ENCODE results near the gene TINAGL1. TPM values are rescaled to one million over a fixed set of nuclear protein-coding genes. Genes with fewer than 3 reads are reported as not detected.

Gene TINAGL1
- total RNA-seq, 2 donors from 2014 or later: not detected

DNA sequence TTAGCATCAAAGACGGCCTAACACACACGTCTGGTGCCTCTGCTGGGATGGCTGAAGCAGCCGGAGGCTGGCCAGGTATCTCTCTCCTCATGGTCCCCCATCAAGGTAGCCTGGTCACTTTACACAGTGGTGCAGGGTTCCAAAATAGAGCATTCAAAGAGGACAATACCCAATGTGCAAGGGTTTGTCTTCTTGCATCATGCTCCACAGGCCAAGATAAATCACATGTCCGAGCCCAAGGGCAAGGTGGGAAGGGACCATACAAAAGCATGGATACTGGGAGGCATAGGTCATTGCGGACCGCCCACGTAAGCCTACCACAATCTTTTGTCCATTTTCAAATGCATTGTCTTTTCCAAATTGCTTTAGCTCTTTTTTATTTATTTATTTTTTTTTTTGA lies 23.8 kb upstream of the TINAGL1 start:
- Mint-ChIP-seq H3K36me3 (no peaks in the 10 kb centered on the region), H3K9me3 (no peaks in the 10 kb centered on the region), H3K27me3 (peaks cover 12 to 48% of the 10 kb centered on the region in 2 donors), H3K4me3 (no peak overlapping the region), H3K4me1 (ENCODE audit: low read depth in 2 of 2) (peaks cover 3 to 6% of the 10 kb centered on the region in 2 donors), H3K27ac (no peak overlapping the region)
- ATAC-seq: no peak
- no peak for DNase-seq (ENCODE audit: low spot score)

DNA sequence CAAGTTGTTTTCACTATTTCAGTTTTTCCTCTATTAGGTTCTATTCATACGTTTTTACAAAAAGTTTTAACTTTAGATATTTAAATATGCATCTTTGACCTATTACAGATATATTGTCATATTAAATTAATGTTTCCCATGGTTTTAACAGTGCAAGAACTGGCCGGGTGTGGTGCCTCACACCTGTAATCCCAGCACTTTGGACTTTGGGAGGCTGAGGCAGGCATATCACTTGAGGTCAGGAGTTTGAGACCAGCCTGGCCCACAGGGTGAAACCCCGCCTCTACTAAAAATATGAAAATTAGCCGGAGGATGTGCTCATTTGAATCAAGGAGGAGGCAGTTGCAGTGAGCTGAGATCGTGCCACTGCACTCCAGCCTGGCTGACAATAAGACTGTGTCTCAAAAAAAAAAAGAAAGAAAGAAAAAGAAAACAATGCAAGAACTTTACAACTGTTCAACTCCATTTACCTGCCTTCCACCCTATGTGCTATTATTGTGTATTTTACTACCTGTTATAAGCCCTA lies 19.8 kb upstream of the TINAGL1 start:
- Mint-ChIP-seq H3K36me3 (peaks cover 8% of the 10 kb centered on the region), H3K9me3 (no peaks in the 10 kb centered on the region), H3K4me1 (ENCODE audit: low read depth in 2 of 2) (no peaks in the 10 kb centered on the region), H3K4me3 (no peak overlapping the region), H3K27me3 (peaks cover 26 to 64% of the 10 kb centered on the region in 2 donors), H3K27ac (no peak overlapping the region)
- DNase-seq (ENCODE audit: low spot score) (no peak), ATAC-seq (no peak)

DNA sequence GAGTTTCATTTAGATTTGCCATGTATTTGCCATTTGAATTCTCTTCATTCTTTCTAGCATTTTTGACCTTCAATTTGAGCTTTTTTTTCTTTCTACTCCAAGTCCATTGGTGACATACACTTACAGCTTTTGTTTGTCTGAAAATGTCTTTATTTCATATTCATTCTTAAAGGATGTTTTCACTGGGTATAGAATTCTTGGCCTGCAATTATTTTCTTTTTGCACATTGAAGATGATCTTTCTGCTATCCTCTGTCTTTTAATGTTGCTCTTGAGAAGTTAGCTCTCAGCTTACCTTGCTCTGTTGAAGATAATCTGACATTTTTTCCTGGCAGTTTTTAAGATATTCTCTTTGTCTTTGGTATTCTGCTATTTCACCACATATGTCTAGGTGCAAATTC lies 16.6 kb upstream of the TINAGL1 start:
- no peaks in the 10 kb centered on the region for H3K9me3 Mint-ChIP-seq
- no peak overlapping the region for H3K4me3 Mint-ChIP-seq
- ATAC-seq (no peak), DNase-seq (ENCODE audit: low spot score) (no peak)
- no peak overlapping the region for H3K27ac Mint-ChIP-seq
- peaks cover 30 to 56% of the 10 kb centered on the region in 2 donors for H3K27me3 Mint-ChIP-seq
- H3K4me1 Mint-ChIP-seq (ENCODE audit: low read depth in 2 of 2): no peaks in the 10 kb centered on the region
- H3K36me3 Mint-ChIP-seq: peaks cover 8% of the 10 kb centered on the region

DNA sequence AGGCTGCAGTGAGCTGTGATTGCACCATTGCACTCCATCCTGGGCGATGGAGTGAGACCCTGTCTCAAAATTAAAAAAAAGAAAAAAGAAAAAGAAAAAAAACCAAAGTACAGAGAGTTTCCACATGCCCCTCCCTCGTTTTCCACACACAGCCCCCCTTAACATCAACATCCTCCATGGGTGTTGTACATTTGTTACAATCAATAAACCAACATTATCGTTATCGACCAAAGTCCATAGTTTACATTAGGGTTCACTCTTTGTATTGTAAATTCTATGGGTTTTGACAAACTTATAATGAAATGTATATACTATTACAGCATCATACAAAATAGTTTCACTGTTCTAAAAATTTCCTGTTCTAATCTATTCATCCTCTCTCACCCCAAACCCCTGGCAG lies 15.9 kb upstream of the TINAGL1 start:
- H3K27me3 Mint-ChIP-seq: peaks cover 30 to 56% of the 10 kb centered on the region in 2 donors

DNA sequence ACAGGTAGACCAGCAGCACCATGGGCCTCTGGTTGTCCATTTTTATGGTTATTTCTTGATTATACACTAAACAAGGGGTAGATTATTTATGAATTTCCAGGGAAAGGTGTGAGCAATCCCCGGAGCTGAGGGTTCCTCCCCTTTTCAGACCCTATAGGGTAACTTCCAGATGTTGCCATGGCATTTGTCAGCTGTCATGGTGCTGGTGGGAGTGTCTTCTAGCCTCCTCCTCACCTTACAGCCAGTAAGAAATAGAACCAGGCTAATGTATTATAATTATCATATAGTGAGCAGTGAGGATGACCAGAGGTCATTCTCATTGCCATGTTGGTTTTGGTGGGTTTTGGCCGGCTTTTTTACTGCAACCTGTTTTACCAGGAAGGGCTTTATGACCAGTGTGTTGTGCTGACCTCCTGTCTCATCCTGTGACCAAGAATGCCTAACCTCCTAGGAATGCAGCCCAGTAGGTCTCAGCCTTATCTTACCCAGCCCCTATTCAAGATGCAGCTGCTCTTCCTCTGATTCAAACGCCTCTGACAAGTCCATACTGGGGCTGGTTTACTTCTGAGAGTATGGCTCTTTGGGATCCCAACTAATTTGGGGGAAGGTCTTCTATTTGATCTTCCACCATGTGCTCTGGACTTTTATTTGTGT lies 13.5 kb upstream of the TINAGL1 start:
- H3K9me3 Mint-ChIP-seq: no peaks in the 10 kb centered on the region
- DNase-seq (ENCODE audit: low spot score) (no peak), ATAC-seq (no peak)
- no peak overlapping the region for H3K4me3 Mint-ChIP-seq
- H3K27me3 Mint-ChIP-seq: peaks cover 27 to 41% of the 10 kb centered on the region in 2 donors
- no peak overlapping the region for H3K27ac Mint-ChIP-seq
- H3K4me1 Mint-ChIP-seq (ENCODE audit: low read depth in 2 of 2): no peaks in the 10 kb centered on the region
- H3K36me3 Mint-ChIP-seq: peaks cover 8% of the 10 kb centered on the region

More for the DNA sequence above, 15.9 kb upstream of the TINAGL1 start:
- ATAC-seq (no peak), DNase-seq (ENCODE audit: low spot score) (no peak)
- Mint-ChIP-seq H3K36me3 (peaks cover 8% of the 10 kb centered on the region), H3K9me3 (no peaks in the 10 kb centered on the region), H3K27ac (no peak overlapping the region), H3K4me3 (no peak overlapping the region), H3K4me1 (ENCODE audit: low read depth in 2 of 2) (no peaks in the 10 kb centered on the region)

DNA sequence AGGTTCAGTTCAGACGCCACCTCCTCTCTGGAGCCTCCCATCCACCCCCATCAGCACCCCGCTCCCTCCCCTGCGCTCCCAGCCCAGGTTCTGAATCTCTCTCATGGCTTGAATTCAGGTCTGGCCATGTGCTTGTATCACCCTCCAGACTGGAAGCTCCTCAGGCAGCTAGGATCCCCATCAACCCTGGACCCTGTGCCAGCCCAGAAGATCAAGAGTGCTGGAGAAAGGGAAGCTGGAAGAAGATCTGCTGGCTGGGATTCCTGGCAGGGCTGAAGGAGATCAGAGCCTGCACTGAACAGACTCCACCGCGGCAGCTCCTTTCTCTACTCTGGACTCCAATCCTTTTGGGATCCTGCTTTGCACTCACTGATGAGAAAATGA lies 11.7 kb upstream of the TINAGL1 start:
- no peak for ATAC-seq
- Mint-ChIP-seq H3K9me3 (no peaks in the 10 kb centered on the region), H3K27me3 (peaks cover 25 to 27% of the 10 kb centered on the region in 2 donors), H3K4me1 (ENCODE audit: low read depth in 2 of 2) (no peaks in the 10 kb centered on the region), H3K27ac (no peak overlapping the region), H3K4me3 (no peak overlapping the region), H3K36me3 (peaks cover 8% of the 10 kb centered on the region)
- DNase-seq (ENCODE audit: low spot score): no peak

DNA sequence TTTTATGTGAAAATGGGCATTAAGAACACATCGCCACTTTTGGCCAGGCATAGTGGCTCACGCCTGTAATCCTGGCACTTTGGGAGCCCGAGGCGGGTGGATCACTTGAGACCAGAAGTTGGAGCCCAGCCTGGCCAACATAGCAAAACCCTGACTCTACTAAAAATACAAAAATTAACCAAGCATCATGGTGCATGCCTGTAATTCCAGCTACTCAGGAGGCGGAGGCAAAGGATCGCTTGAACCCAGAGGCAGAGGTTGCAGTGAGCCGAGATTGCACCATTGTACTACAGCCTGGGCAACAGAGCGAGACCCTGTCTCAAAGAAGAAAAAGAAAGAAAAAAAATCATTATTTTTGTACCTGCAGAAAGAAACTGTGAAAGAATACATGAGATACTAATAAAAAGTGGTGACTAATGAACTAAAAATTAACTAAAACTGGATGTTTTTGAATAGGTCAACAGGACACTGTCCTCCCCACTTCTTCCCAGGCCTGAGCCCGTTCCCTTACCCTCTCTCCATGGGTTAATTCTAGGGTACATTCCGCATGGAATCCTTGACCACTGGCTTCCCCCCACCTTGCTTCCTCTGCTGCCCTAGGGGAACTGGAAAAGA lies 8.3 kb upstream of the TINAGL1 start:
- H3K36me3 Mint-ChIP-seq: no peaks in the 10 kb centered on the region
- DNase-seq (ENCODE audit: low spot score): no peak
- H3K4me3 Mint-ChIP-seq: no peak overlapping the region
- H3K9me3 Mint-ChIP-seq: no peaks in the 10 kb centered on the region
- H3K4me1 Mint-ChIP-seq (ENCODE audit: low read depth in 2 of 2): no peaks in the 10 kb centered on the region
- no peak for ATAC-seq
- H3K27me3 Mint-ChIP-seq: peaks cover 8 to 17% of the 10 kb centered on the region in 2 donors
- H3K27ac Mint-ChIP-seq: no peak overlapping the region

DNA sequence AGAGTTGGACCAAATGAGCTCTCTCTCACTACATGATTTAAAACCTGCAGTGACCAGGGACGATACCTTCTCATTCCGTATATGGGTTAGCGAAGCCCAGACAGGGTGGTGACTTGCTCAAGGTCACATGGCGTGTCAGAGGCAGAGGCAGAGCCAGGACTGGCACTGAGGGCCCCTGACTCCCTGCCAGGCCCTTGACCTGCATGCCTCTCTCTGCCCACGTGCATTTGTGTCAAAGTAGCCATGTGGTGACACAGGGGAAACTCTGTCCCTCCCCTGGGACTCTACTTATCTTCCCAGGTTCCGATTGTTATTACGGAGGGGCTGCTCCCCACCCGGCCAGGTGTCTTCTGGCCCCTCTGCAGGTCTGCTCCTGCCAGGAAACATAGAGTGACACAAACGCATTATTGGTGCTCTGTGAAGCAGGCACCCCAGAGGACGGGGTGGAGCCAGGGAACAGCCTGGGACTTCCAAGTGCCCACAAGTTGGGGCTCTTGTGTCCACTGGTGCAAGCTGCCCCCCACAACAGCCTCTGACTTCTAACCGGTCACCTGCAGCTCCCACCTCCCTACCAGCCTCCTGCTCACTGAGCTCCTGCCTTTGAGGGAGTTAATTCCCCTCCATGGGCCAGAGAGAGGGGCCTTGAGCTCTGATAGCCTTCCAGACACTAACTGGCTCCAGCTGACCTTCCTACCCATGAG lies 7.3 kb upstream of the TINAGL1 start:
- Mint-ChIP-seq H3K9me3 (no peaks in the 10 kb centered on the region), H3K27me3 (peaks cover 8 to 14% of the 10 kb centered on the region in 2 donors)

DNA sequence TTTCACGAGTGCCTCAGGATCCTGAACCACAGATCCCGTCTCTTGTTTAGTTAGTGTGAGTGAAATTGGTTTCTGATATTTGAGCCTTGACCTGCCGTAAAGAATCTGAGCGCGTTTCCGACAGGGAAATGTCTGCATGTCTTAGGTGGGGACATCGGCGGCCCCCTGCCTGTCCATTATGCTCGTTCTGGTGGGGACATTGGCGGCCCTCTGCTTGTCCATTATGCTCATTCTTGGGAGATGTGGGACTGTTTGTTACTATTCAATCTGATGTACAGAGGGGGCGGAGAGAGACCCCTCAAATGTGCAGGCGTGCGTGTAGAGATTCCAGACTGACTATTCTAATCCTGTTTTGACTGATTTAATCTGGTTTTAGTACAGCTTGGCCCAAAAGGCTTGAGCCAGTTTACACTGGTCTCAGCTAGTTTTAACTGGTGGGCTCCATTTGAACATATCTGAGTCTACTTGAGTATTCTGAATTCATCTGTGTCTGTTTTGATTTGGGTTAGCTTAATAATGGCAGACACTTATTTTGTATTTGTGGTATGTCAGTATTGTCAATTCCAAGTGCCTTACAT lies 6.6 kb upstream of the TINAGL1 start:
- DNase-seq (ENCODE audit: low spot score): no peak
- Mint-ChIP-seq H3K27ac (no peak overlapping the region), H3K4me3 (no peak overlapping the region)

More for the DNA sequence above, 7.3 kb upstream of the TINAGL1 start:
- H3K4me1 Mint-ChIP-seq (ENCODE audit: low read depth in 2 of 2): no peaks in the 10 kb centered on the region
- no peak for ATAC-seq
- H3K4me3 Mint-ChIP-seq: no peak overlapping the region
- H3K36me3 Mint-ChIP-seq: no peaks in the 10 kb centered on the region
- no peak overlapping the region for H3K27ac Mint-ChIP-seq
- DNase-seq (ENCODE audit: low spot score): no peak

DNA sequence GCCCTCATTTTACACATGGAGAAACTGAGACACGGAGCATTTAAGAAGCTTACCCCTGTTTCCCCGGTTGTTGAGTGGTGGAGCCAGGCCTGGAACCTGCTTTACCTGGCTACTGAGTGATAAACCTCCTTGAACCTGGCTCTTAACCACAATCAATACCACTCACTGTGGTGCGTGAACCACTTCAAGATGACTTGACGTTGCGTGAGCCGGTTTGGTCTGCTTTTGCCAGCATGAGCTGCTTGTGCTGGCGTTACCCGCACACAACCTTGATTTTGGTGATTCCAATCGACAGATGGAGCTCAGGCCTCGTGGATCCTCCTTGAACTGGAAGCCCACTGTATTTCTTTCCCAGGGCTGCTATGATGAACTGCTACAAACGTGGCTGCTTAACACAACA lies 6.1 kb upstream of the TINAGL1 start:
- no peak overlapping the region for H3K4me3 Mint-ChIP-seq
- DNase-seq (ENCODE audit: low spot score) (no peak), ATAC-seq (no peak)
- H3K27ac Mint-ChIP-seq: no peak overlapping the region
- no peaks in the 10 kb centered on the region for H3K9me3 Mint-ChIP-seq
- peaks cover 8 to 10% of the 10 kb centered on the region in 2 donors for H3K27me3 Mint-ChIP-seq
- no peaks in the 10 kb centered on the region for H3K4me1 Mint-ChIP-seq (ENCODE audit: low read depth in 2 of 2)
- H3K36me3 Mint-ChIP-seq: no peaks in the 10 kb centered on the region

More for the DNA sequence above, 6.6 kb upstream of the TINAGL1 start:
- H3K4me1 Mint-ChIP-seq (ENCODE audit: low read depth in 2 of 2): no peaks in the 10 kb centered on the region
- H3K36me3 Mint-ChIP-seq: no peaks in the 10 kb centered on the region
- no peaks in the 10 kb centered on the region for H3K9me3 Mint-ChIP-seq
- no peak for ATAC-seq
- H3K27me3 Mint-ChIP-seq: peaks cover 8 to 10% of the 10 kb centered on the region in 2 donors

DNA sequence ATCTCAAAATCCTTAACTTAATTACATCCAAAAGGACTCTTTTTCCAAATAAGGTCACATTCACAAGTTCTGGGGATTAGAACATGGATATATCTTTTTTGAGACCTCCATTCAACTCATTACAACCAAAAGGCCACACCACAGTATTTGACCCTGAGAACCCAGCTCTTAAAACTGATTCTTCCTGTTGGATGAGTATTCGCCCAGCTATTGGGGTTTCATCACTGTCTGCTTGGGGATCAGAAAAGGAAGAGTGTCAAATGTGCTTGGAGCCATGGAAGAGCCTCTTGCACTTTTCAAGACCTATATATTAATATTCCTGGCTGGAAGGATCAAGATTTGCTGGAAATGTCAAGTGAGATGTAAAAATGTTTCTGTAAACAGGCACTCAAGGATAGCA lies 5.4 kb upstream of the TINAGL1 start:
- no peak for DNase-seq (ENCODE audit: low spot score)
- Mint-ChIP-seq H3K27ac (no peak overlapping the region), H3K36me3 (no peaks in the 10 kb centered on the region), H3K4me1 (ENCODE audit: low read depth in 2 of 2) (no peaks in the 10 kb centered on the region), H3K4me3 (no peak overlapping the region), H3K27me3 (peaks cover 8 to 10% of the 10 kb centered on the region in 2 donors), H3K9me3 (no peaks in the 10 kb centered on the region)
- no peak for ATAC-seq

DNA sequence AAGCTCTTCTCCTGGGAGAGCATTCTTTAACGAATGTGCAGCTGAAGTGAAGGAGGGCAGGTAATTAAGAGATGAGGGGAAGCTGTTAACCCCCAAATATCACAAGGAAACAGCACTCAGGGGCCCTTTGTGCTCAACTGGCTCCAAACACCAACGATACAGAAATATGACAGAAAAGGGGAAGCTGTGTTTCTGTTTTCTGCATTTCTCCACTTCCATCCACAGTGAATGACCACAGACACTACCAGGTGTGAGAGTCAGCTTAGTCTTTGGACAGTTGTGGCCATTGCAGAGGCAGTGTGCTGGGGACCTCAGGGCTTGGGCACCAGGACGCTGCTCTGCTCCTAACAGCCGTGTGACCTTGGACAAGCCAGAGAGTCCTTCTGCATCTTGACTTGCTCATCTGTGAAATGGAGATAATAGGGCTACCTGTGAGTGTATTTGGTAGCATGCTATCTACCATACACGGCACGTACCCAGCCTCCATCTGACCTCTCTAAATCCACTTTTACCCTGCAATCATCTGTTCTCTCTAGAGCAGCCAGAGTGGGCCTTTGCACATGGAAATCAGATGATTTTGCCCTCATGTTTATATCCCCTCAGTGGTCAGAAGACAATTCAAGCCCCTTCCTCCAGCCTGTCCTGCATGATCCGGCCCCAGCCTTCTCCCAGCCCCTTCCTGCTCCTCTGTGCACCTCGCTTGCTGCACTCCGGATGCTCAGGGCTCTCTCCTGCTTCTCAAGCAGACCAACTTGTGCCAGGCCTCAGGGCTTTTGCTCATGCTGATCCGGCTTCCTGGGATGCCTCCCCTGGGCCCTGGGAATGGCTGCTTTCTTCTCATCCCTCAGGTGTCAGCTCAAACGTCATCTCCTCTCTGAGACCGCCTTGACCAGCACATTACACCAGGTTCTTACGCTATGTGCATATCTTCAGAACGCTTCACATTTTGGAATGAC lies 4.7 kb upstream of the TINAGL1 start:
- Mint-ChIP-seq H3K36me3 (no peaks in the 10 kb centered on the region), H3K27me3 (peaks cover 13% of the 10 kb centered on the region in 2 donors), H3K9me3 (no peaks in the 10 kb centered on the region), H3K27ac (no peak overlapping the region), H3K4me3 (no peak overlapping the region), H3K4me1 (ENCODE audit: low read depth in 2 of 2) (no peaks in the 10 kb centered on the region)
- ATAC-seq: no peak
- DNase-seq (ENCODE audit: low spot score): no peak
